GM12891 (cell line): Measurements from ENCODE around the gene TXNL4A.

Source experiments
- DNase-seq: peaks from one replicate; pipeline ENCODE4 v3.0.0; 2011; ENCODE audit warnings: low spot score; ENCODE audit not compliant: insufficient read length
- FAIRE-seq: peaks from 2 replicates; lab custom pipeline; 2011; peaks lifted over from hg19 to GRCh38; lab: Jason Lieb, UNC
- PAX5 ChIP-seq: IDR thresholded peaks from 2 replicates; pipeline ENCODE4 v1.6.1; 2011; ENCODE audit warnings: low read length, moderate library complexity, mild to moderate bottlenecking; ENCODE audit not compliant: insufficient read depth, severe bottlenecking
- POLR2A ChIP-seq: IDR thresholded peaks from 2 replicates; pipeline ENCODE4 v1.6.1; 2011; ENCODE audit warnings: low read depth, low read length, control low read depth
- POLR2AphosphoS5 ChIP-seq: IDR thresholded peaks from 2 replicates; pipeline ENCODE4 v1.6.1; 2011; ENCODE audit warnings: low read depth, low read length, control low read depth
- POU2F2 ChIP-seq: IDR thresholded peaks from 2 replicates; pipeline ENCODE4 v1.6.1; 2011; ENCODE audit warnings: low read depth, mild to moderate bottlenecking, control low read depth, low read length, moderate library complexity
- SPI1 ChIP-seq: IDR thresholded peaks from 2 replicates; pipeline ENCODE4 v1.6.1; 2011; ENCODE audit warnings: low read depth, low read length, control low read depth
- TAF1 ChIP-seq: IDR thresholded peaks from 2 replicates; pipeline ENCODE4 v1.6.1; 2011; ENCODE audit warnings: low read depth, low read length, control low read depth

The TXNL4A gene

GRCh38 chr18:79982736-79983135, 5.6 kb downstream of the TXNL4A start:
- FAIRE-seq (peak; percentile 67), DNase-seq (no peak)
- TF ChIP-seq POU2F2 (no peak), PAX5 (no peak), POLR2A (no peak), TAF1 (no peak), POLR2AphosphoS5 (no peak), SPI1 (no peak)

- FAIRE-seq: no peak
- no peak for DNase-seq
- TF ChIP-seq POLR2AphosphoS5 (no peak), PAX5 (no peak), SPI1 (no peak), POU2F2 (no peak), TAF1 (no peak), POLR2A (no peak)
These were observed 7.8 kb downstream of the TXNL4A start for GRCh38 chr18:79980585-79980984.

DNA sequence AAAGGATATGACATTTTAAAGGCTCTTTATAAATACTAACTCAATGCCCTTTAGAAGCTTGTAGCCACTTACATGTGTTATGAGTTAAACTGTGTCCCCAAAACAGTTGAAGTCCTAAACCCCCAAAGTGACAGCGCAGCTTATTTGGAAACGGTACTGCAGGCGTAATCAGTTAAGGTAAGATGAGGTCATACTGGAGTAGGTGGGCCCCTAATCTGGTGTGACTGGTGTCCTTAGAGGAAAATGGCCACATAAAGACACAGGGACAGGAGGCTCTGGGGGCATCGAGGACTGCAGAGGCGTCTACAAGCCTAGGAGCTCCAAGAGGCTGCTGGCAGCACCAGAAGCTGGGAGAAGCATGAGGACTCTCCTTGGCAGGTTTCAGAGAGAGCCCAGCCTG, 8.5 kb downstream of the TXNL4A start:
- no peak for DNase-seq
- FAIRE-seq: no peak
- no peak for TF ChIP-seq POU2F2
- TF ChIP-seq SPI1: no peak
- TF ChIP-seq TAF1: no peak
- no peak for TF ChIP-seq PAX5
- TF ChIP-seq POLR2AphosphoS5: no peak
- TF ChIP-seq POLR2A: no peak

DNA sequence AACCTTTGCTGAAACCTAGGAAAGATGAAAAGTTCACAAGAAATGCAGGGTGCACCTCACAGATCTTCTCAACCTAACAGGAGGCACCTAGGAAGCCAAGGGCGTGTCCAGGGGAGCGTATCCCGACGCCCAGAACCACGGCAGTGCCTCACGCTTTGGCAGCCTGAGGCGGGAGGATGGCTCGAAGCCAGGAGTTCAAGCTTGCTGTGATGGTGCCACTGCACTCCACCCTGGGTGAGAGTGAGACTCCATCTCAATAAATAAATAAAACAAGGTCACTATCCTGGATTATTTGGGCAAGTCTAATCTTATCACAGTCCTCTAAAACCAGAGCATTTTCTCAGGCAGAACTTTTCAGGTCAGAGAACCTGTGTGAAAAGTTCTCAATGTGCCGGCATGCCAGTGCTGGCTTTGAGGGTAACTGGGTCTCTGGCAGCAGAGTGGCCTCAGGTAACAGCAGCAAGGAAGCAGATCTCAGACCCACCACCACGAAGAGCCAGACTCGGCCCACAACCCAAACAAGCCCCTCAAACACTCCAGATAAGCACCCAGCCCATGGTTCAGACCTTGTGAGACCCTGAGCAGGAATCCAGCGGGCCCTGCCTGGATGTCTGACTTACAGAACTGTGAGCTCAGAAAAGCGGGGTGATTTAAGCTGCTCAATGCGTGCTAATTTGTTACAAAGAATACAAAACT, 12.2 kb downstream of the TXNL4A start:
- no peak for DNase-seq
- no peak for FAIRE-seq
- TF ChIP-seq POU2F2 (no peak), POLR2A (no peak)

DNA sequence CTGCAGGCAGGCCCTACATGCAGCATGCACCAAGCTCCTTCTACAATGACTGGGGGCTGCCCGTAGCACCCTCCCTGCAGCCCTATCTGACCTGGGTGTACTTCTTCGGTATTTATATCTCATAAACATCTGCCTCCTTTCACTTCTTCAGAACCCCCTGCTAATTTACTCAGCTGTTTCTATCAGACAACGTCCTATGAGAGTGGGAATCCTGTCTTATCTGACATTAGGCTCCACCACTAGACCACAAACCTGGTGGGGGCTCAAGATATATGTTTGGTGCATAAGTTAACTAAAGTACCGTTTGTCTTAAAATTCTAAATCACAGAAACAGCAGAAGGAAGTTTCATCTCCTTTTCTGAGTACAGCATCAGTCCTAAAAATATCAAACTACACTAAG, 13.3 kb downstream of the TXNL4A start:
- no peak for FAIRE-seq

DNA sequence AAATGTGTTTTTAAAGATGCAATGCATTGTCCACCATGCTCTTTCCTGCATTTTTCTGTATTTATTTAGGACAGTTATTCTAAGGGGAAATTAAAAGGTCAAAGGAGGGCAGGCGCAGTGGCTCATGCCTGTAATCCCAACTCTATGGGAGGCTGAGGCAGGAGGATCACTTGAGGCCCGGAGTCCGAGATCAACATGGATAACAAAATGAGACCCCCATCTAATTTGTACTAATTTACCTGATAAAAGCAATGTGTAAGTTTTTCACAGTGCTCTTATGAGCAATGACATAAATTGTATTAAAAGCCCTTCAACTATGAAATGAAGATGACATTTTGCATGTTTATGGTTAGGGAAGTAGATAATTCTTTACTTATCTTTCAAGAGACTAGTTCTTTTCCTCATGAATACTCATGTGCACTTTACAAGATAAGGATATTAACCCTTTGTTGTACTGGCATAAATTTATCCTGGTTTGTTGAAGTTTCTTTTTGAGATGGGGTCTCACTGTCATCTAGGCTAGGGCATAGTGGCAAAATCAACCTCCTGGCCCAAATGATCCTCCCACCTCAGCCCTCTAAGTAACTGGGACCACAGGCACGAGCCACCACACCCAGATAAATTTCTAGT, 14.2 kb downstream of the TXNL4A start:
- FAIRE-seq: no peak
- TF ChIP-seq POLR2AphosphoS5: no peak
- no peak for TF ChIP-seq POLR2A
- TF ChIP-seq SPI1: no peak
- no peak for DNase-seq

More for the DNA sequence above, 13.3 kb downstream of the TXNL4A start:
- DNase-seq: no peak
- TF ChIP-seq POLR2A (no peak), TAF1 (no peak), PAX5 (no peak), POLR2AphosphoS5 (no peak), SPI1 (no peak), POU2F2 (no peak)

- FAIRE-seq: no peak
- no peak for TF ChIP-seq SPI1
- no peak for TF ChIP-seq TAF1
- TF ChIP-seq POLR2AphosphoS5: no peak
- no peak for TF ChIP-seq POU2F2
- no peak for TF ChIP-seq PAX5
- no peak for TF ChIP-seq POLR2A
- DNase-seq: no peak
These were observed 14.8 kb downstream of the TXNL4A start for GRCh38 chr18:79973517-79973916.

- TF ChIP-seq POLR2AphosphoS5: no peak
- TF ChIP-seq TAF1: no peak
- TF ChIP-seq PAX5: no peak
- FAIRE-seq (no peak), DNase-seq (no peak)
These were observed 15.6 kb downstream of the TXNL4A start for GRCh38 chr18:79972720-79973119.

- TF ChIP-seq POLR2AphosphoS5 (no peak), TAF1 (no peak), POU2F2 (no peak), POLR2A (no peak), PAX5 (no peak), SPI1 (no peak)
- DNase-seq (no peak), FAIRE-seq (no peak)
These were observed 16.4 kb downstream of the TXNL4A start for GRCh38 chr18:79971986-79972385.

- FAIRE-seq (no peak), DNase-seq (no peak)
- TF ChIP-seq SPI1 (no peak), POU2F2 (no peak), TAF1 (no peak), POLR2A (no peak), PAX5 (no peak), POLR2AphosphoS5 (no peak; the same call in 1 of the 2 replicates)
These were observed 17.0 kb downstream of the TXNL4A start for GRCh38 chr18:79971211-79971952.
